ENCODE results near the gene CRTAC1.
A peak's percentile ranks its signal among the peaks of the same experiment; 100 is the strongest.

GRCh38 chr10:97861097-97861750 lies 169.2 kb downstream of the CRTAC1 start:
- TF ChIP-seq RAD21 (conservative IDR thresholded peaks at IDR 0.05 in 1 of 2, IDR thresholded peaks at IDR 0.05 in 1 of 2): no peak
- TF ChIP-seq KDM5A (IDR thresholded peaks at IDR 0.05): no peak
- no peak for TF ChIP-seq POLR2A (IDR thresholded peaks at IDR 0.05; ENCODE audit: low read length)
- no peak for TF ChIP-seq HOXA7 (CRISPR knock-in tag; IDR thresholded peaks at IDR 0.05)
- TF ChIP-seq MAZ (IDR thresholded peaks at IDR 0.05; ENCODE audit: borderline replicate concordance, low read depth, low read length): no peak
- TF ChIP-seq SREBF2 (IDR thresholded peaks at IDR 0.05): no peak
- no peak for TF ChIP-seq REST (IDR thresholded peaks at IDR 0.05)
- TF ChIP-seq EP300 (IDR thresholded peaks at IDR 0.05): peak in 1 of 2 experiments; percentile 10; a peak in 1 of 5 replicates
- TF ChIP-seq CTCF (IDR thresholded peaks at IDR 0.05): no peak
- TF ChIP-seq EHF (CRISPR knock-in tag; IDR thresholded peaks at IDR 0.05): no peak

Data from A549 (cell line).